CD4-positive, alpha-beta T cell (primary cell): ENCODE measurements around the gene HIF1A. TPM values are rescaled to one million over a fixed set of nuclear protein-coding genes. Genes with fewer than 3 reads are reported as not detected.

Experiments
- ATAC-seq: fragments of 200-7000 bp; cut with Tn5 transposase; one replicate; pipeline ENCODE4 v1.10.0; 2022; ENCODE audit warnings: mild to moderate bottlenecking; ENCODE audit not compliant: poor library complexity
- CTCF ChIA-PET: fragments of 350-600 bp; sonication (Branson Sonifier 250); formaldehyde crosslinking; loops from one replicate; lab custom pipeline; 2021; ENCODE audit warnings: antibody characterized with exemption, inconsistent platforms; lab: Charles Lee
- POLR2A ChIA-PET: fragments of 350-600 bp; sonication (Branson Sonifier 250); formaldehyde crosslinking; loops from one replicate; lab custom pipeline; 2021; ENCODE audit warnings: antibody characterized with exemption, inconsistent platforms; lab: Charles Lee
- DNase-seq, 14 experiments: peaks; one replicate each; pipeline ENCODE4 v3.0.0-alpha.2; 2013 to 2020; ENCODE audit warnings: mixed read lengths in 2 of 14
- H3K27ac ChIP-seq, 2 donors: one replicate each; pipeline versions ENCODE4 v1.5.1 to v1.7.0; 2013; ENCODE audit warnings: low read length in 2 of 2, low read depth in 1 of 2, mild to moderate bottlenecking in 1 of 2
- H3K27me3 ChIP-seq, 2 experiments: 1 replicate in 1 of 2; 2 replicates in 1 of 2; pipeline versions ENCODE4 v1.6.1 to v1.7.0; 2013; ENCODE audit warnings: low read length in 2 of 2, control low read depth in 1 of 2, mild to moderate bottlenecking in 1 of 2, moderate library complexity in 1 of 2; ENCODE audit not compliant: insufficient read depth in 2 of 2, control insufficient read depth in 1 of 2
- H3K36me3 ChIP-seq: one replicate; pipeline ENCODE4 v1.6.1; 2013; ENCODE audit warnings: low read length, control low read depth; ENCODE audit not compliant: insufficient read depth
- H3K4me1 ChIP-seq: one replicate; pipeline ENCODE4 v1.6.1; 2013; ENCODE audit warnings: low read length, control low read depth; ENCODE audit not compliant: insufficient read depth
- H3K4me3 ChIP-seq: one replicate; pipeline ENCODE4 v1.5.1; 2013; ENCODE audit warnings: mild to moderate bottlenecking, low read length, moderate library complexity
- H3K9me3 ChIP-seq, 2 experiments: 1 replicate in 1 of 2; 2 replicates in 1 of 2; pipeline versions ENCODE4 v1.6.1 to v1.7.0; 2013; ENCODE audit warnings: low read length in 2 of 2, mild to moderate bottlenecking in 2 of 2, control low read depth in 1 of 2, moderate library complexity in 1 of 2; ENCODE audit not compliant: control insufficient read depth in 1 of 2, insufficient read depth in 1 of 2
- H3K27ac Mint-ChIP-seq: one replicate; pipeline ENCODE4 v1.8.0; 2020; ENCODE audit warnings: mixed read lengths
- H3K27me3 Mint-ChIP-seq: one replicate; pipeline ENCODE4 v1.8.0; 2021; ENCODE audit warnings: mixed read lengths
- H3K36me3 Mint-ChIP-seq: one replicate; pipeline ENCODE4 v1.8.0; 2021; ENCODE audit warnings: low read depth, mixed read lengths
- H3K4me1 Mint-ChIP-seq: one replicate; pipeline ENCODE4 v1.8.0; 2021; ENCODE audit warnings: low read depth, mixed read lengths
- H3K4me3 Mint-ChIP-seq: one replicate; pipeline ENCODE4 v1.8.0; 2020; ENCODE audit warnings: mild to moderate bottlenecking, mixed read lengths
- H3K9me3 Mint-ChIP-seq: one replicate; pipeline ENCODE4 v1.8.0; 2020; ENCODE audit warnings: mixed read lengths
- CTCF ChIP-seq: fragments of 200-600 bp; IDR thresholded peaks from one replicate; pipeline ENCODE4 v1.8.0; 2022; ENCODE audit warnings: antibody characterized with exemption, mild to moderate bottlenecking
- intact Hi-C, 2 experiments: fragments of 100-400 bp; cut with DNase I in 1 of 2; cut with micrococcal nuclease in 1 of 2; formaldehyde crosslinking; loops; one replicate each; pipeline versions ENCODE4 v1.15.1 to v1.9.0; 2023 to 2025; cut with DNase I, micrococcal nuclease
- total RNA-seq, 174 experiments: library from RNA in 2 of 174; stranded (reverse) in 2 of 174; gene quantifications; one replicate each; pipeline ENCODE4 v1.2.3 and lab custom pipeline; 2021 to 2026

The HIF1A gene
- total RNA-seq, 2 experiments from 2014 or later: 350 to 369 TPM

GRCh38 chr14:61768240-61768639 is 72.9 kb downstream of the HIF1A start:
- intact Hi-C loops: no loop called here
- H3K27me3 Mint-ChIP-seq: no peaks in the 10 kb centered on the region
- Histone ChIP-seq H3K9me3 (no peaks in the 10 kb centered on the region), H3K4me1 (peaks cover 7% of the 10 kb centered on the region), H3K27me3 (no peaks in the 10 kb centered on the region), H3K36me3 (peaks cover 21% of the 10 kb centered on the region), H3K4me3 (no peak overlapping the region), H3K27ac (no peak overlapping the region)
- no peak for DNase-seq
- no peak overlapping the region for H3K27ac Mint-ChIP-seq
- no peak for ATAC-seq
- POLR2A ChIA-PET: no interaction called here
- no peak for TF ChIP-seq CTCF
- peaks cover 65% of the 10 kb centered on the region for H3K36me3 Mint-ChIP-seq
- H3K4me1 Mint-ChIP-seq: peaks cover 35% of the 10 kb centered on the region
- no peak overlapping the region for H3K4me3 Mint-ChIP-seq
- CTCF ChIA-PET: interaction anchor here (1.0 kb wide), 1 partner anchor 70 kb away, joined by 3 read pairs; no protein-coding TSS in a partner anchor
- no peaks in the 10 kb centered on the region for H3K9me3 Mint-ChIP-seq

DNA sequence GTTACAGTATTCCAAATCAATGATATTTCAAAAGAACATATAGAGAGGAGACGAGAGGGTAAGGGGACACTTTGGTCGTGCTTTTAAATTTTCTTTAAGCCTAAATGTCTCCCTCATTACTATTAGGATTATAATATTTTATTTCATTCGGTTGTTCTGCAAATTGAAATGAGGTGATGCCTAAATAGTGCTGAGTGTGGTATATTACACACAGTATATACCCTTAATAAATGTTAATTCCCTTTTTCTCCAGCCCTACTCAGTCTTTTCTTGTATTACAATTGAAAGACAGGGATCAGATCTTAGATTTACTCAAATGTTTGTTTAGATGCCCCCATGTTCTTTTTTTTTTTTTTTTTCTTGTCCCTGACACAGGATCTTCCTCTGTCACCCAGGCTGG is 74.6 kb downstream of the HIF1A start:
- Mint-ChIP-seq H3K27me3 (no peaks in the 10 kb centered on the region), H3K4me1 (peaks cover 18% of the 10 kb centered on the region), H3K27ac (no peak overlapping the region), H3K9me3 (no peaks in the 10 kb centered on the region), H3K4me3 (no peak overlapping the region), H3K36me3 (peaks cover 75% of the 10 kb centered on the region)
- Histone ChIP-seq H3K27me3 (no peaks in the 10 kb centered on the region), H3K36me3 (peaks cover 24% of the 10 kb centered on the region), H3K4me3 (no peak overlapping the region), H3K27ac (no peak overlapping the region), H3K4me1 (no peaks in the 10 kb centered on the region), H3K9me3 (no peaks in the 10 kb centered on the region)
- ChIA-PET POLR2A (no interaction called here), CTCF (no interaction called here)
- ATAC-seq (no peak), DNase-seq (no peak)
- TF ChIP-seq CTCF: no peak
- intact Hi-C loops: no loop called here

- POLR2A ChIA-PET: no interaction called here
- Mint-ChIP-seq H3K27ac (no peak overlapping the region), H3K4me1 (peaks cover 22% of the 10 kb centered on the region), H3K36me3 (peaks cover 79% of the 10 kb centered on the region), H3K4me3 (no peak overlapping the region), H3K9me3 (no peaks in the 10 kb centered on the region), H3K27me3 (no peaks in the 10 kb centered on the region)
- Histone ChIP-seq H3K27me3 (no peaks in the 10 kb centered on the region), H3K36me3 (peaks cover 28% of the 10 kb centered on the region), H3K9me3 (no peaks in the 10 kb centered on the region), H3K4me3 (no peak overlapping the region), H3K27ac (no peak overlapping the region), H3K4me1 (peaks cover 4% of the 10 kb centered on the region)
- no peak for TF ChIP-seq CTCF
- CTCF ChIA-PET: no interaction called here
- intact Hi-C loops: no loop called here
- ATAC-seq (no peak), DNase-seq (no peak)
Measured at GRCh38 chr14:61774861-61775260, 79.5 kb downstream of the HIF1A start.
